H9 (cell line): ENCODE data around the gene SRL. TPM values are rescaled to one million over a fixed set of nuclear protein-coding genes. Genes with fewer than 3 reads are reported as not detected.

Source experiments
- DNase-seq: peaks from one replicate; pipeline ENCODE4 v3.0.0-alpha.2; 2017
- H2AFZ ChIP-seq: one replicate; pipeline ENCODE4 v1.6.1; 2013; ENCODE audit warnings: mild to moderate bottlenecking, low read length, control low read depth, moderate library complexity
- H2AK5ac ChIP-seq: 2 replicates; pipeline ENCODE4 v1.6.1; 2013; ENCODE audit warnings: low read length, control low read depth, mixed read lengths; ENCODE audit not compliant: insufficient read length
- H2BK120ac ChIP-seq: one replicate; pipeline ENCODE4 v1.6.1; 2013; ENCODE audit warnings: low read depth, mild to moderate bottlenecking, low read length, control low read depth, inconsistent platforms; ENCODE audit not compliant: poor library complexity, severe bottlenecking
- H2BK12ac ChIP-seq: 2 replicates; pipeline ENCODE4 v1.6.1; 2013; ENCODE audit warnings: low read length, control low read depth, mixed read lengths, low read depth; ENCODE audit not compliant: insufficient read length
- H2BK15ac ChIP-seq: 2 replicates; pipeline ENCODE4 v1.6.1; 2013; ENCODE audit warnings: low read depth, low read length, control low read depth
- H2BK20ac ChIP-seq: one replicate; pipeline ENCODE4 v1.6.1; 2013; ENCODE audit warnings: low read depth, mild to moderate bottlenecking, low read length, control low read depth, inconsistent platforms; ENCODE audit not compliant: poor library complexity, severe bottlenecking
- H2BK5ac ChIP-seq: 2 replicates; pipeline ENCODE4 v1.6.1; 2013; ENCODE audit warnings: low read length, control low read depth, mixed read lengths; ENCODE audit not compliant: insufficient read length
- H3K14ac ChIP-seq: 2 replicates; pipeline ENCODE4 v1.6.1; 2013; ENCODE audit warnings: low read length, control low read depth; ENCODE audit not compliant: insufficient read depth
- H3K18ac ChIP-seq: 2 replicates; pipeline ENCODE4 v1.6.1; 2013; ENCODE audit warnings: low read depth, mild to moderate bottlenecking, mixed read lengths, low read length, control low read depth; ENCODE audit not compliant: insufficient read length
- H3K23ac ChIP-seq: 2 replicates; pipeline ENCODE4 v1.6.1; 2013; ENCODE audit warnings: low read length, control low read depth, mixed read lengths, low read depth; ENCODE audit not compliant: insufficient read length
- H3K23me2 ChIP-seq: 2 replicates; pipeline ENCODE4 v1.6.1; 2013; ENCODE audit warnings: low read depth, mild to moderate bottlenecking, mixed read lengths, low read length, control low read depth; ENCODE audit not compliant: insufficient read length, poor library complexity, severe bottlenecking
- H3K27ac ChIP-seq: 2 replicates; pipeline ENCODE4 v1.5.1; 2013; ENCODE audit warnings: low read length, control low read depth, mixed read lengths, low read depth; ENCODE audit not compliant: insufficient read length
- H3K27me3 ChIP-seq: 2 replicates; pipeline ENCODE4 v1.6.1; 2013; ENCODE audit warnings: low read length, control low read depth, inconsistent platforms; ENCODE audit not compliant: insufficient read depth
- H3K4ac ChIP-seq: 2 replicates; pipeline ENCODE4 v1.6.1; 2013; ENCODE audit warnings: low read depth, mild to moderate bottlenecking, control low read depth, inconsistent platforms, low read length, moderate library complexity
- H3K4me1 ChIP-seq: 2 replicates; pipeline ENCODE4 v1.6.1; 2013; ENCODE audit warnings: low read length, control low read depth, inconsistent platforms; ENCODE audit not compliant: insufficient read depth
- H3K4me2 ChIP-seq: 2 replicates; pipeline ENCODE4 v1.6.1; 2013; ENCODE audit warnings: low read length, control low read depth, mixed read lengths; ENCODE audit not compliant: insufficient read length, insufficient read depth
- H3K56ac ChIP-seq: 2 replicates; pipeline ENCODE4 v1.6.1; 2013; ENCODE audit warnings: low read depth, mild to moderate bottlenecking, mixed read lengths, low read length, control low read depth; ENCODE audit not compliant: insufficient read length
- H3K79me1 ChIP-seq: 2 replicates; pipeline ENCODE4 v1.6.1; 2013; ENCODE audit warnings: low read depth, mild to moderate bottlenecking, moderate library complexity, low read length, control low read depth, inconsistent platforms; ENCODE audit not compliant: insufficient read depth, poor library complexity, severe bottlenecking
- H3K79me2 ChIP-seq: 2 replicates; pipeline ENCODE4 v1.6.1; 2013; ENCODE audit warnings: low read length, control low read depth, inconsistent platforms; ENCODE audit not compliant: insufficient read depth
- H3K9ac ChIP-seq: 2 replicates; pipeline ENCODE4 v1.6.1; 2013; ENCODE audit warnings: low read length, control low read depth, mixed read lengths; ENCODE audit not compliant: insufficient read length; ENCODE audit errors: extremely low read depth
- H3K9me3 ChIP-seq: one replicate; pipeline ENCODE4 v1.6.1; 2013; ENCODE audit warnings: low read depth, low read length, inconsistent platforms; ENCODE audit not compliant: control insufficient read depth
- H3T11ph ChIP-seq: one replicate; pipeline ENCODE4 v1.6.1; 2013; ENCODE audit warnings: mild to moderate bottlenecking, low read length, control low read depth, inconsistent platforms
- H4K20me1 ChIP-seq: one replicate; pipeline ENCODE4 v1.6.1; 2013; ENCODE audit not compliant: control insufficient read depth, insufficient read length, insufficient read depth
- H4K5ac ChIP-seq: 2 replicates; pipeline ENCODE4 v1.6.1; 2013; ENCODE audit warnings: low read depth, mild to moderate bottlenecking, mixed read lengths, low read length, control low read depth; ENCODE audit not compliant: insufficient read length
- H4K8ac ChIP-seq: replicated peaks from 2 replicates; pipeline ENCODE4 v1.6.1; 2013; ENCODE audit warnings: low read length, control low read depth, mixed read lengths, low read depth; ENCODE audit not compliant: insufficient read length
- H4K91ac ChIP-seq: 2 replicates; pipeline ENCODE4 v1.6.1; 2013; ENCODE audit warnings: low read depth, mild to moderate bottlenecking, moderate library complexity, mixed read lengths, low read length, control low read depth; ENCODE audit not compliant: insufficient read length
- H3K27ac Mint-ChIP-seq, 3 experiments: 2 replicates in 2 of 3; 3 replicates in 1 of 3; pipeline ENCODE4 v1.8.0; 2020 to 2021; ENCODE audit warnings: mixed read lengths in 3 of 3, mild to moderate bottlenecking in 1 of 3, moderate library complexity in 1 of 3
- H3K27me3 Mint-ChIP-seq: 2 replicates; pipeline ENCODE4 v1.8.0; 2021; ENCODE audit warnings: low read depth, mild to moderate bottlenecking, moderate library complexity, mixed read lengths
- H3K36me3 Mint-ChIP-seq, 3 experiments: 2 replicates in 2 of 3; 3 replicates in 1 of 3; pipeline ENCODE4 v1.8.0; 2020 to 2021; ENCODE audit warnings: low read depth in 3 of 3, mixed read lengths in 3 of 3; ENCODE audit not compliant: insufficient read depth in 1 of 3
- H3K4me1 Mint-ChIP-seq, 2 experiments: 2 replicates each; pipeline ENCODE4 v1.8.0; 2020; ENCODE audit warnings: mixed read lengths in 2 of 2
- H3K4me3 Mint-ChIP-seq, 2 experiments: 2 replicates in 1 of 2; 3 replicates in 1 of 2; pipeline ENCODE4 v1.8.0; 2020 to 2021; ENCODE audit warnings: mild to moderate bottlenecking in 2 of 2, mixed read lengths in 2 of 2, moderate library complexity in 1 of 2
- H3K9me3 Mint-ChIP-seq, 2 experiments: 2 replicates in 1 of 2; 3 replicates in 1 of 2; pipeline ENCODE4 v1.8.0; 2020; ENCODE audit warnings: mild to moderate bottlenecking in 2 of 2, mixed read lengths in 2 of 2, moderate library complexity in 1 of 2
- CTCF ChIP-seq: fragments of 200-600 bp; sonication (generic); conservative IDR thresholded peaks from 3 replicates; pipeline ENCODE4 v1.8.0; 2021; ENCODE audit warnings: antibody characterized with exemption, mild to moderate bottlenecking
- WGBS: extraction: QIAGEN DNeasy Blood & Tissue Kit; methylation state at CpG from one replicate; pipeline ENCODE4 v1.1.7; 2013; ENCODE audit warnings: missing lambda C conversion rate, low lambda C conversion rate, mixed read lengths; ENCODE audit not compliant: insufficient read length; ENCODE audit errors: extremely low coverage; 5-methylcytosine and 5-hydroxymethylcytosine counted together
- total RNA-seq: library from RNA; stranded (reverse); gene quantifications from 2 replicates; pipeline ENCODE4 v1.2.1, GENCODE V29; 2021

The SRL gene
- total RNA-seq, 1 experiment from 2014 or later, result not detected

- H3K27ac ChIP-seq, result no peak overlapping the region
- no peaks in the 10 kb centered on the region for H3K9me3 ChIP-seq
- DNase-seq, result no peak
- H3K18ac ChIP-seq, result no peak overlapping the region
- Mint-ChIP-seq H3K27ac (no peak overlapping the region), H3K36me3 (no peaks in the 10 kb centered on the region), H3K9me3 (no peaks in the 10 kb centered on the region), H3K4me3 (no peak overlapping the region), H3K27me3 (peaks cover 7% of the 10 kb centered on the region), H3K4me1 (peaks cover 11% of the 10 kb centered on the region in 2 experiments)
- no peak overlapping the region for H2BK5ac ChIP-seq
- no peak overlapping the region for H4K5ac ChIP-seq
- H4K8ac ChIP-seq, result no peak overlapping the region
- no peak overlapping the region for H3K23ac ChIP-seq
- no peak overlapping the region for H2BK15ac ChIP-seq
- no peaks in the 10 kb centered on the region for H3K23me2 ChIP-seq
- H3K79me2 ChIP-seq, result no peaks in the 10 kb centered on the region
- no peak overlapping the region for H3K4ac ChIP-seq
- H2BK120ac ChIP-seq, result no peak overlapping the region
- no peaks in the 10 kb centered on the region for H3K79me1 ChIP-seq
- H3K4me2 ChIP-seq, result no peak overlapping the region
- H3K4me1 ChIP-seq, result no peaks in the 10 kb centered on the region; the same call in 1 of the 2 replicates
- no CpG with 5 or more reads among the region's 6 CpGs for WGBS
- H3T11ph ChIP-seq, result no peak overlapping the region
- H3K56ac ChIP-seq, result no peak overlapping the region
- no peak overlapping the region for H4K91ac ChIP-seq
- H4K20me1 ChIP-seq, result no peaks in the 10 kb centered on the region
- H2AK5ac ChIP-seq, result no peak overlapping the region
- no peak overlapping the region for H2BK20ac ChIP-seq
- no peak for TF ChIP-seq CTCF
- H3K14ac ChIP-seq, result no peak overlapping the region
- no peaks in the 10 kb centered on the region for H3K27me3 ChIP-seq
- no peak overlapping the region for H2BK12ac ChIP-seq
- no peak overlapping the region for H3K9ac ChIP-seq
- no peak overlapping the region for H2AFZ ChIP-seq
Observed at GRCh38 chr16:4209666-4210065, 32.2 kb downstream of the SRL start.
